B cell (primary cell): ENCODE measurements around the gene BRSK2. TPM values are rescaled to one million over a fixed set of nuclear protein-coding genes. Genes with fewer than 3 reads are reported as not detected.

Source experiments
- ATAC-seq: fragments of 200-7000 bp; cut with Tn5 transposase; one replicate; pipeline ENCODE4 v1.10.0; 2021; ENCODE audit warnings: low read depth, mild to moderate bottlenecking, moderate number of reproducible peaks, moderate library complexity
- CTCF ChIA-PET: fragments of 350-600 bp; sonication (Branson Sonifier 250); formaldehyde crosslinking; loops from one replicate; lab custom pipeline; 2021; ENCODE audit warnings: antibody characterized with exemption, inconsistent platforms; lab: Charles Lee
- POLR2A ChIA-PET: fragments of 350-600 bp; sonication (Branson Sonifier 250); formaldehyde crosslinking; loops from one replicate; lab custom pipeline; 2021; ENCODE audit warnings: antibody characterized with exemption; lab: Charles Lee
- DNase-seq: peaks from one replicate; pipeline ENCODE4 v3.0.0; 2013
- H2AFZ ChIP-seq: 2 replicates; pipeline ENCODE4 v1.6.1; 2012; ENCODE audit warnings: mild to moderate bottlenecking, low read depth, low read length; ENCODE audit not compliant: insufficient read depth, poor library complexity, severe bottlenecking
- H3K27ac ChIP-seq, 2 donors: 1 replicate in 1 of 2; 2 replicates in 1 of 2; pipeline ENCODE4 v1.5.1; 2012 to 2013; ENCODE audit warnings: low read length in 2 of 2, mild to moderate bottlenecking in 2 of 2, moderate library complexity in 1 of 2
- H3K27me3 ChIP-seq, 4 experiments: fragments of 200-600 bp in 1 of 4; sonication (generic) in 1 of 4; replicated peaks in 1 of 4; 1 replicate in 2 of 4; 2 replicates in 2 of 4; pipeline versions ENCODE4 v1.6.1 to v1.7.0; 2013 to 2016; ENCODE audit warnings: low read length in 3 of 4, mild to moderate bottlenecking in 2 of 4, mixed read lengths in 1 of 4, moderate library complexity in 1 of 4; ENCODE audit not compliant: insufficient read depth in 4 of 4, control insufficient read depth in 3 of 4; ENCODE audit errors: control extremely low read depth in 1 of 4
- H3K36me3 ChIP-seq, 2 experiments: replicated peaks in 1 of 2; 1 replicate in 1 of 2; 2 replicates in 1 of 2; pipeline versions ENCODE4 v1.6.1 to v1.7.1; 2013; ENCODE audit warnings: low read length in 1 of 2; ENCODE audit not compliant: insufficient read depth in 2 of 2, control insufficient read depth in 1 of 2; ENCODE audit errors: control extremely low read depth in 1 of 2, extremely low read depth in 1 of 2
- H3K4me1 ChIP-seq, 2 donors: fragments of 200-600 bp in 1 of 2; sonication (generic) in 1 of 2; 1 replicate in 1 of 2; 2 replicates in 1 of 2; pipeline versions ENCODE4 v1.5.1 to v1.6.1; 2013 to 2017; ENCODE audit warnings: low read length in 2 of 2; ENCODE audit not compliant: control insufficient read depth in 2 of 2, insufficient read depth in 2 of 2
- H3K4me2 ChIP-seq: replicated peaks from 2 replicates; pipeline ENCODE3; 2012; ENCODE audit warnings: mild to moderate bottlenecking, low read depth, low read length; ENCODE audit not compliant: poor library complexity, severe bottlenecking
- H3K4me3 ChIP-seq, 5 experiments: fragments of 200-600 bp in 1 of 5; sonication (generic) in 1 of 5; 1 replicate in 3 of 5; 2 replicates in 2 of 5; pipeline versions ENCODE4 v1.5.1 to v1.7.0; 2011 to 2016; ENCODE audit warnings: low read length in 4 of 5, mild to moderate bottlenecking in 4 of 5, low read depth in 2 of 5, control low read depth in 1 of 5, moderate library complexity in 1 of 5; ENCODE audit not compliant: insufficient read depth in 1 of 5; ENCODE audit errors: control extremely low read depth in 1 of 5, extremely low read depth in 1 of 5
- H3K79me2 ChIP-seq: fragments of 200-600 bp; sonication (generic); one replicate; pipeline ENCODE4 v1.6.0; 2016; ENCODE audit warnings: low read length; ENCODE audit not compliant: control insufficient read depth, insufficient read depth
- H3K9ac ChIP-seq: fragments of 200-600 bp; sonication (generic); 2 replicates; pipeline ENCODE4 v1.6.1; 2017; ENCODE audit warnings: mild to moderate bottlenecking, low read length, moderate library complexity
- H3K9me3 ChIP-seq, 3 donors: one replicate each; pipeline versions ENCODE4 v1.6.1 to v1.7.1; 2013; ENCODE audit warnings: low read length in 2 of 3; ENCODE audit not compliant: control insufficient read depth in 2 of 3, insufficient read depth in 1 of 3; ENCODE audit errors: control extremely low read depth in 1 of 3
- H4K20me1 ChIP-seq: 2 replicates; pipeline ENCODE4 v1.6.0; 2012; ENCODE audit warnings: mild to moderate bottlenecking, low read length; ENCODE audit not compliant: insufficient read depth, control insufficient read depth, poor library complexity, severe bottlenecking
- H3K27ac Mint-ChIP-seq: one replicate; pipeline ENCODE4 v1.8.0; 2021; ENCODE audit warnings: mixed read lengths
- H3K27me3 Mint-ChIP-seq: one replicate; pipeline ENCODE4 v1.8.0; 2021; ENCODE audit warnings: mixed read lengths
- H3K4me1 Mint-ChIP-seq: one replicate; pipeline ENCODE4 v1.8.0; 2021; ENCODE audit warnings: mixed read lengths
- H3K4me3 Mint-ChIP-seq: one replicate; pipeline ENCODE4 v1.8.0; 2021; ENCODE audit warnings: mixed read lengths
- H3K9me3 Mint-ChIP-seq: one replicate; pipeline ENCODE4 v1.8.0; 2022; ENCODE audit warnings: mixed read lengths; ENCODE audit not compliant: insufficient read depth
- EZH2 ChIP-seq: IDR thresholded peaks from 2 replicates; pipeline ENCODE4 v1.6.1; 2012; ENCODE audit warnings: borderline replicate concordance, low read depth, mild to moderate bottlenecking, moderate library complexity, low read length; ENCODE audit not compliant: insufficient read depth, poor library complexity, severe bottlenecking
- whole genome bisulfite sequencing: methylation state at CpG from one replicate; pipeline ENCODE4 v1.1.5; 2013; ENCODE audit warnings: missing lambda C conversion rate; ENCODE audit not compliant: insufficient coverage; 5-methylcytosine and 5-hydroxymethylcytosine counted together
- intact Hi-C: fragments of 100-400 bp; cut with micrococcal nuclease; formaldehyde crosslinking; loops from one replicate; pipeline ENCODE4 v1.10.0; 2022
- polyA plus RNA-seq: library from polyadenylated mRNA; depleted of rRNA; stranded (reverse); fragments of >200 nt; gene quantifications from 2 replicates; pipeline ENCODE4 v1.2.3, GENCODE V29; 2012
- total RNA-seq, 2 donors: library from RNA; stranded (reverse); fragments of 120-200 nt in 1 of 2; gene quantifications; 1 replicate in 1 of 2; 2 replicates in 1 of 2; pipeline versions ENCODE4 v1.2.3 to v1.2.4, GENCODE V29; 2013 to 2022
- TF ChIP-seq, protein P1 (sequence below): fragments of 200-600 bp; IDR thresholded peaks from one replicate; pipeline ENCODE4 v1.8.0; 2022; ENCODE audit warnings: antibody characterized with exemption, mild to moderate bottlenecking

BRSK2 gene
- total and polyA plus RNA-seq, 2 donors (not counting 1 experiment from before 2014, with no cell fraction given), result 0.51 to 0.79 TPM

DNA sequence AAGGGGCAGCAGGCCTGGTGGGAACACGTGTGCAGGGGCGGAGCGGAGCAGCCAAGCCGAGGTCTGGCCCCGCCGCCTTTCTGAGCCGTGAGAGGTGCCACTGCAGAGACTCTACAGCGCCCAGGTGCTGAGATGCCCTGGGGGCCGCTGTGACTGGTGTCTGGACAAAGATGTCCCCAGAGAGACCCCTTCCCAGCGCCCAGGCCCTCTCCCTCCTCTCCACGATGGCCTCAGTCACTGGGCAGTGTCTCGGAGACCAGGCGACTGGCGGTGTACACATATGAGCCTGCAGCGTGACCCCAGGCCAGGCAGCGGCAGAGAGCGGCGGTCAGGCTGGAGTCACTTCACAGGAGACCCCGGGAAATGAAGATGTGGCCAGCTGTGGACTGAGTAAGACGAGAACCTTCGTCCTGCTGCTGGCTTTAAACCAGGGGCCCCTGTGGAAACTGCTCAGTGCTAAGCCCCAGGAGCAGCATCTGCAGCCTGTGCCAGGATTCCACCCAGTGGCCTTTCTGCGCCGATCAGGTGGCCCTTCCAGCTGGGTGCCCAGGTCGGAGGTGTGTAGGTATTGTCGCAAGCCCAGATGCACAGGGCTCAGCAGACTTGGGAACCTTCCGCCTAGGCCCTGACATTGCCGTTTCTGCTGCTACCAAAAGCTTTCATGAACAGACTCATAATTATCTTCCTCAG is 62.2 kb downstream of the BRSK2 start:
- intact Hi-C loops, result loop anchor here (5.0 kb wide), 1 partner anchor 120 kb away; the partner anchor contains the start of gene DUSP8
- Histone ChIP-seq H3K4me3 (no peak overlapping the region), H3K4me2 (no peak overlapping the region), H3K79me2 (no peaks in the 10 kb centered on the region), H3K9ac (no peak overlapping the region), H3K36me3 (no peaks in the 10 kb centered on the region), H3K27ac (no peak overlapping the region), H4K20me1 (no peaks in the 10 kb centered on the region), H3K9me3 (no peaks in the 10 kb centered on the region), H3K27me3 (no peaks in the 10 kb centered on the region), H2AFZ (no peak overlapping the region), H3K4me1 (peaks cover 0 to 4% of the 10 kb centered on the region in 2 donors)
- WGBS, result 94% methylated on average over 27 of the region's 27 CpGs
- POLR2A ChIA-PET, result no interaction called here
- Mint-ChIP-seq H3K9me3 (no peaks in the 10 kb centered on the region), H3K27me3 (no peaks in the 10 kb centered on the region), H3K4me3 (no peak overlapping the region), H3K27ac (no peak overlapping the region), H3K4me1 (no peaks in the 10 kb centered on the region)
- TF ChIP-seq, protein P1, sequence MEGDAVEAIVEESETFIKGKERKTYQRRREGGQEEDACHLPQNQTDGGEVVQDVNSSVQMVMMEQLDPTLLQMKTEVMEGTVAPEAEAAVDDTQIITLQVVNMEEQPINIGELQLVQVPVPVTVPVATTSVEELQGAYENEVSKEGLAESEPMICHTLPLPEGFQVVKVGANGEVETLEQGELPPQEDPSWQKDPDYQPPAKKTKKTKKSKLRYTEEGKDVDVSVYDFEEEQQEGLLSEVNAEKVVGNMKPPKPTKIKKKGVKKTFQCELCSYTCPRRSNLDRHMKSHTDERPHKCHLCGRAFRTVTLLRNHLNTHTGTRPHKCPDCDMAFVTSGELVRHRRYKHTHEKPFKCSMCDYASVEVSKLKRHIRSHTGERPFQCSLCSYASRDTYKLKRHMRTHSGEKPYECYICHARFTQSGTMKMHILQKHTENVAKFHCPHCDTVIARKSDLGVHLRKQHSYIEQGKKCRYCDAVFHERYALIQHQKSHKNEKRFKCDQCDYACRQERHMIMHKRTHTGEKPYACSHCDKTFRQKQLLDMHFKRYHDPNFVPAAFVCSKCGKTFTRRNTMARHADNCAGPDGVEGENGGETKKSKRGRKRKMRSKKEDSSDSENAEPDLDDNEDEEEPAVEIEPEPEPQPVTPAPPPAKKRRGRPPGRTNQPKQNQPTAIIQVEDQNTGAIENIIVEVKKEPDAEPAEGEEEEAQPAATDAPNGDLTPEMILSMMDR, result no peak
- TF ChIP-seq EZH2, result no peak
- ATAC-seq (no peak), DNase-seq (no peak)
- CTCF ChIA-PET, result interaction anchor here (1.0 to 1.7 kb wide), 2 partner anchors 123 to 125 kb away, joined by 3 to 5 read pairs; no protein-coding TSS in a partner anchor

DNA sequence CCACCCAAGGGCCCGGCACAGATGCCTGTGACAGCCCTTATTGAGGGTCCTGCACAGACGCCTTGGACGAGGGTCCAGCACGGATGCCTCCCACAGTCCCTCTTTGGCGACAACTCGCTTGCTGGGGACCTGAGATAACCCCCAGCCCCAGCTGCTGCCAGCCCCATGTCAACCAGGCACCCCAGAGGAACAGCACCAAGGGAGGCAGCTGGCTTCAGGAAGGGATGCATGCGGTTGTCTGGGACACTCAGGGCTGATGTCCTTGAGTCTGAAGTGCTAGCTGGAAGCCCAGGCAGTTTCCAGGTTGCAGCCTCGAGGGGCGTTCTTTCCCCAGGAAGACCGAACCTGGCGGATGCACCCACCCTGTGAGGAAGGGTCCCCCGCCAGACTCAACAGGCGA is 63.0 kb downstream of the BRSK2 start:
- Histone ChIP-seq H3K4me1 (peaks cover 0 to 4% of the 10 kb centered on the region in 2 donors), H2AFZ (no peak overlapping the region), H3K9me3 (no peaks in the 10 kb centered on the region), H3K36me3 (no peaks in the 10 kb centered on the region), H3K4me2 (no peak overlapping the region), H4K20me1 (no peaks in the 10 kb centered on the region), H3K4me3 (no peak overlapping the region), H3K79me2 (no peaks in the 10 kb centered on the region), H3K9ac (no peak overlapping the region), H3K27me3 (no peaks in the 10 kb centered on the region), H3K27ac (no peak overlapping the region)
- ChIA-PET POLR2A (no interaction called here), CTCF (interaction anchor here (0.8 to 1.7 kb wide), 3 partner anchors 122 to 125 kb away, joined by 3 to 7 read pairs (median 5); no protein-coding TSS in a partner anchor)
- TF ChIP-seq EZH2, result no peak
- TF ChIP-seq, protein P1, result no peak
- ATAC-seq (no peak), DNase-seq (no peak)
- H3K27me3 Mint-ChIP-seq, result no peaks in the 10 kb centered on the region
- no peak overlapping the region for H3K27ac Mint-ChIP-seq
- H3K4me1 Mint-ChIP-seq, result no peaks in the 10 kb centered on the region
- no peaks in the 10 kb centered on the region for H3K9me3 Mint-ChIP-seq
- intact Hi-C loops, result loop anchor here (5.0 kb wide), 1 partner anchor 120 kb away; the partner anchor contains the start of gene DUSP8
- H3K4me3 Mint-ChIP-seq, result no peak overlapping the region
- 92% methylated on average over 13 of the region's 13 CpGs for WGBS
